GM12878 (cell line): ENCODE data around the gene NCS1. TPM values are rescaled to one million over a fixed set of nuclear protein-coding genes. Genes with fewer than 3 reads are reported as not detected.

Source experiments
- ATAC-seq: fragments of 200-7000 bp; cut with Tn5 transposase; 3 replicates; pipeline ENCODE4 v1.9.1; 2020; ENCODE audit warnings: mild to moderate bottlenecking, moderate library complexity
- BruUV-seq: library from RNA; stranded (reverse); fragments of 400-500 nt; replicated peaks from 2 replicates; lab custom pipeline; 2021; lab: Mats Ljungman, UMichigan
- CTCF ChIA-PET: fragments of 300-600 bp; sonication (Branson Sonifier 250); formaldehyde crosslinking; extraction: SDS; loops from one replicate; lab custom pipeline; 2021; ENCODE audit warnings: inconsistent platforms; lab: Yijun Ruan, JAX
- POLR2A ChIA-PET: fragments of 350-600 bp; formaldehyde crosslinking; extraction: SDS; loops from one replicate; lab custom pipeline; 2021; ENCODE audit warnings: inconsistent platforms; lab: Charles Lee
- RAD21 ChIA-PET: fragments of 300-600 bp; sonication (Branson Sonifier 250); formaldehyde crosslinking; loops from one replicate; lab custom pipeline; 2023; ENCODE audit warnings: antibody characterized with exemption; ENCODE audit not compliant: unreplicated experiment; lab: Charles Lee
- SMC1A ChIA-PET: fragments of 300-600 bp; sonication (Branson Sonifier 250); formaldehyde crosslinking; loops from one replicate; lab custom pipeline; 2023; ENCODE audit not compliant: unreplicated experiment, uncharacterized antibody; lab: Charles Lee
- DNase-seq: peaks from one replicate; pipeline ENCODE4 v3.0.0-alpha.2; 2011; ENCODE audit warnings: low read depth, low spot score
- FAIRE-seq: peaks from 3 replicates; lab custom pipeline; 2011; peaks lifted over from hg19 to GRCh38; lab: Jason Lieb, UNC
- H2AFZ ChIP-seq: 2 replicates; pipeline ENCODE4 v1.6.0; 2011; ENCODE audit warnings: low read depth, low read length, control low read depth; ENCODE audit not compliant: control insufficient read depth
- H3K27ac ChIP-seq: 2 replicates; pipeline ENCODE4 v1.5.1; 2011; ENCODE audit warnings: control low read depth; ENCODE audit not compliant: control insufficient read depth, insufficient read depth
- H3K27me3 ChIP-seq, 2 experiments: replicated peaks in 1 of 2; 2 replicates each; pipeline versions ENCODE4 v1.6.0 to v1.6.1; 2011; ENCODE audit warnings: low read length in 1 of 2; ENCODE audit not compliant: control insufficient read depth in 2 of 2, insufficient read depth in 2 of 2
- H3K36me3 ChIP-seq, 2 experiments: 2 replicates each; pipeline ENCODE4 v1.5.1; 2011; ENCODE audit warnings: low read length in 1 of 2; ENCODE audit not compliant: control insufficient read depth in 2 of 2, insufficient read depth in 2 of 2
- H3K4me1 ChIP-seq: 2 replicates; pipeline ENCODE4 v1.6.1; 2011; ENCODE audit warnings: mild to moderate bottlenecking, low read length, moderate library complexity, mixed read lengths; ENCODE audit not compliant: control insufficient read depth, insufficient read depth
- H3K4me2 ChIP-seq: 2 replicates; pipeline ENCODE4 v1.6.0; 2011; ENCODE audit warnings: control low read depth; ENCODE audit not compliant: control insufficient read depth, insufficient read depth
- H3K4me3 ChIP-seq: fragments of 200-600 bp; sonication (generic); 2 replicates; pipeline ENCODE4 v1.5.1; 2016
- H3K79me2 ChIP-seq: 2 replicates; pipeline ENCODE4 v1.6.0; 2011; ENCODE audit warnings: low read length; ENCODE audit not compliant: control insufficient read depth, insufficient read depth
- H3K9ac ChIP-seq: 2 replicates; pipeline ENCODE4 v1.8.0; 2011; ENCODE audit warnings: low read length, control low read depth, mixed read lengths; ENCODE audit not compliant: control insufficient read depth, insufficient read depth
- H3K9me3 ChIP-seq: replicated peaks from 3 replicates; pipeline ENCODE4 v1.5.1; 2011; ENCODE audit warnings: mild to moderate bottlenecking, low read length; ENCODE audit not compliant: control insufficient read depth, insufficient read depth
- H4K20me1 ChIP-seq: 2 replicates; pipeline ENCODE4 v1.6.0; 2011; ENCODE audit not compliant: control insufficient read depth, insufficient read depth
- BCL11A ChIP-seq: IDR thresholded peaks from 2 replicates; pipeline ENCODE4 v1.6.1; 2011; ENCODE audit warnings: low read depth, low read length
- CEBPB ChIP-seq, 2 experiments: fragments of 150-350 bp in 1 of 2; IDR thresholded peaks; 2 replicates each; pipeline ENCODE4 v1.6.1; 2012 to 2014; ENCODE audit warnings: low read depth in 2 of 2, low read length in 2 of 2, borderline replicate concordance in 1 of 2, inconsistent platforms in 1 of 2
- EED ChIP-seq: sonication (generic); IDR thresholded peaks from 2 replicates; pipeline ENCODE4 v1.6.1; 2016; ENCODE audit warnings: antibody characterized with exemption, low read depth
- FOS ChIP-seq: IDR thresholded peaks from 3 replicates; pipeline ENCODE4 v1.6.1; 2011; ENCODE audit warnings: borderline replicate concordance; ENCODE audit not compliant: insufficient read length; ENCODE audit errors: extremely low read depth
- KLF5 ChIP-seq: fragments of 450-650 bp; IDR thresholded peaks from 2 replicates; pipeline ENCODE4 v1.6.1; 2014; ENCODE audit warnings: mild to moderate bottlenecking; ENCODE audit not compliant: partially characterized antibody
- NBN ChIP-seq: fragments of 450-650 bp; IDR thresholded peaks from 2 replicates; pipeline ENCODE4 v1.6.1; 2016
- NR2C1 ChIP-seq: fragments of 450-650 bp; IDR thresholded peaks from 2 replicates; pipeline ENCODE4 v1.6.1; 2017; ENCODE audit warnings: antibody characterized with exemption, mild to moderate bottlenecking, moderate library complexity
- NR2F1 ChIP-seq: fragments of 450-650 bp; conservative IDR thresholded peaks from 2 replicates; pipeline ENCODE4 v1.6.1; 2017; ENCODE audit warnings: mild to moderate bottlenecking
- PML ChIP-seq: IDR thresholded peaks from 2 replicates; pipeline ENCODE4 v1.6.1; 2012; ENCODE audit warnings: low read length, inconsistent platforms
- RAD21 ChIP-seq: IDR thresholded peaks from 2 replicates; pipeline ENCODE4 v1.6.1; 2011; ENCODE audit warnings: mild to moderate bottlenecking, low read depth, low read length, moderate library complexity; ENCODE audit not compliant: insufficient read depth
- RAD51 ChIP-seq: fragments of 450-650 bp; IDR thresholded peaks from 2 replicates; pipeline ENCODE4 v1.6.1; 2016; ENCODE audit warnings: moderate library complexity, mild to moderate bottlenecking, inconsistent platforms
- RB1 ChIP-seq: fragments of 450-650 bp; formaldehyde crosslinking; IDR thresholded peaks from 2 replicates; pipeline ENCODE4 v1.6.1; 2017; ENCODE audit warnings: mild to moderate bottlenecking, borderline replicate concordance
- SMAD5 ChIP-seq: IDR thresholded peaks from 2 replicates; pipeline ENCODE4 v1.6.1; 2016; ENCODE audit warnings: antibody characterized with exemption, low read depth
- SRF ChIP-seq, 2 experiments: IDR thresholded peaks; 2 replicates each; pipeline ENCODE4 v1.6.1; 2011; ENCODE audit warnings: low read depth in 2 of 2, low read length in 2 of 2, mild to moderate bottlenecking in 1 of 2, moderate library complexity in 1 of 2
- STAT1 ChIP-seq: fragments of 450-650 bp; conservative IDR thresholded peaks from 2 replicates; pipeline ENCODE4 v1.6.1; 2014; ENCODE audit warnings: antibody characterized with exemption, mild to moderate bottlenecking
- ZNF24 ChIP-seq: fragments of 450-650 bp; IDR thresholded peaks from 2 replicates; pipeline ENCODE4 v1.6.1; 2017; ENCODE audit warnings: antibody characterized with exemption, mild to moderate bottlenecking
- ZNF384 ChIP-seq: IDR thresholded peaks from 2 replicates; pipeline ENCODE4 v1.6.1; 2012; ENCODE audit warnings: low read depth, mild to moderate bottlenecking, low read length, improper control_type of control experiment, borderline replicate concordance
- WGBS: methylation state at CpG from one replicate; pipeline ENCODE4 v1.1.6; 2016; ENCODE audit warnings: low lambda C conversion rate; ENCODE audit not compliant: insufficient replicate concordance, insufficient coverage; ENCODE audit errors: missing lambda C conversion rate; 5-methylcytosine and 5-hydroxymethylcytosine counted together
- in situ Hi-C: fragments of 300-500 bp; cut with MboI; formaldehyde crosslinking; loops from 9 replicates; pipeline ENCODE4 v1.14.3; 2018; ENCODE audit warnings: mixed read lengths
- intact Hi-C: fragments of 100-400 bp; cut with micrococcal nuclease; formaldehyde crosslinking; loops from one replicate; pipeline ENCODE4 v1.14.2; 2022; ENCODE audit not compliant: unreplicated experiment
- polyA plus RNA-seq, 11 experiments: library from polyadenylated mRNA; depleted of rRNA in 4 of 11; unstranded in 6 of 11; stranded (reverse) in 5 of 11; fragments of >200 nt; fragmentation: Nextera tagmentation in 4 of 11; fragmentation: Illumina TruSeq in 1 of 11; extraction: Ambion mirVana in 4 of 11; extraction: Trizol in 1 of 11; gene quantifications; 1 replicate in 1 of 11; 2 replicates in 10 of 11; pipeline versions ENCODE4 v1.2.1 to v1.2.3, GENCODE V29; 2011 to 2016; ENCODE audit warnings: inconsistent platforms in 2 of 11, missing spikeins in 2 of 11, low read depth in 1 of 11
- total RNA-seq, 4 experiments: library from RNA; depleted of rRNA in 3 of 4; stranded (reverse); fragments of >200 nt in 3 of 4; fragmentation: Illumina TruSeq in 1 of 4; extraction: Trizol in 1 of 4; gene quantifications; 2 replicates each; pipeline versions ENCODE4 v1.2.1 to v1.2.3, GENCODE V29; 2013 to 2021
- TF ChIP-seq, protein P1 (sequence below): fragments of 450-650 bp; IDR thresholded peaks from 2 replicates; pipeline ENCODE4 v1.6.1; 2014; ENCODE audit warnings: mild to moderate bottlenecking

NCS1 gene
- total and polyA plus RNA-seq, 10 of the 15 experiments (the other 5 are each of a cell fraction or from before 2014, with no cell fraction given), result 0.04 to 0.22 (median 0.06) TPM; not detected in 4

GRCh38 chr9:130194378-130194932 lies 22.3 kb downstream of the NCS1 start:
- H3K79me2 ChIP-seq, result no peaks in the 10 kb centered on the region
- CTCF ChIA-PET, result no interaction called here

More at GRCh38 chr9:130194378-130194932, 22.3 kb downstream of the NCS1 start:
- Histone ChIP-seq H3K4me3 (no peak overlapping the region), H4K20me1 (no peaks in the 10 kb centered on the region), H3K4me1 (no peaks in the 10 kb centered on the region), H3K4me2 (no peak overlapping the region), H3K36me3 (no peaks in the 10 kb centered on the region), H2AFZ (no peak overlapping the region), H3K27ac (no peak overlapping the region)
- 45% methylated on average over 8 of the region's 8 CpGs for WGBS
- no TSS peak for BruUV-seq
- DNase-seq, result no peak
- FAIRE-seq, result no peak
- ChIA-PET SMC1A (no interaction called here), POLR2A (no interaction called here), RAD21 (no interaction called here)
- TF ChIP-seq RB1, result no peak
- no peak for TF ChIP-seq ZNF24
- TF ChIP-seq KLF5, result no peak
- TF ChIP-seq RAD21, result no peak
- no peak for TF ChIP-seq NBN
- no peak for TF ChIP-seq RAD51
- no peak for TF ChIP-seq NR2F1
- TF ChIP-seq FOS, result no peak
- TF ChIP-seq SMAD5, result no peak
- no peak for TF ChIP-seq PML
- TF ChIP-seq EED, result no peak
- no peak for TF ChIP-seq CEBPB (IDR thresholded peaks at IDR 0.05; ENCODE audit: borderline replicate concordance in 1 of 2, low read depth in 2 of 2, low read length in 2 of 2)
- TF ChIP-seq, protein P1, sequence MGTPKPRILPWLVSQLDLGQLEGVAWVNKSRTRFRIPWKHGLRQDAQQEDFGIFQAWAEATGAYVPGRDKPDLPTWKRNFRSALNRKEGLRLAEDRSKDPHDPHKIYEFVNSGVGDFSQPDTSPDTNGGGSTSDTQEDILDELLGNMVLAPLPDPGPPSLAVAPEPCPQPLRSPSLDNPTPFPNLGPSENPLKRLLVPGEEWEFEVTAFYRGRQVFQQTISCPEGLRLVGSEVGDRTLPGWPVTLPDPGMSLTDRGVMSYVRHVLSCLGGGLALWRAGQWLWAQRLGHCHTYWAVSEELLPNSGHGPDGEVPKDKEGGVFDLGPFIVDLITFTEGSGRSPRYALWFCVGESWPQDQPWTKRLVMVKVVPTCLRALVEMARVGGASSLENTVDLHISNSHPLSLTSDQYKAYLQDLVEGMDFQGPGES, result no peak
- no peak for TF ChIP-seq SRF (IDR thresholded peaks at IDR 0.05; ENCODE audit: low read depth in 2 of 2, low read length in 2 of 2)
- no peak for TF ChIP-seq BCL11A
- no peak for TF ChIP-seq NR2C1
- TF ChIP-seq STAT1, result no peak
- no peak for TF ChIP-seq ZNF384
- TF ChIP-seq, all 136 proteins: peak for 0
- Histone ChIP-seq H3K9me3 (no peaks in the 10 kb centered on the region), H3K27me3 (no peaks in the 10 kb centered on the region; a peak in 1 of 4 replicates), H3K9ac (no peak overlapping the region)
- in situ Hi-C loops (no loop called here), intact Hi-C loops (no loop called here)
- ATAC-seq, result no peak
